Type B pancreatic cell (in vitro differentiated cells): ENCODE data around the gene RTCB. TPM values are rescaled to one million over a fixed set of nuclear protein-coding genes. Genes with fewer than 3 reads are reported as not detected.
"Not testable (repeated sequence)": the region's sequence is repeated elsewhere in the genome, so short reads cannot be mapped to it uniquely, and the experiment has no call there.

Experiments used
- DNase-seq: peaks from one replicate; pipeline ENCODE4 v3.0.0; 2021; ENCODE audit warnings: mixed read lengths; ENCODE audit not compliant: unreplicated experiment; ENCODE audit errors: extremely low spot score
- H3K27ac Mint-ChIP-seq: 2 replicates; pipeline ENCODE4 v1.8.0; 2021; ENCODE audit warnings: mild to moderate bottlenecking, mixed read lengths
- H3K27me3 Mint-ChIP-seq: 2 replicates; pipeline ENCODE4 v1.8.0; 2021; ENCODE audit warnings: mixed read lengths
- H3K36me3 Mint-ChIP-seq: 2 replicates; pipeline ENCODE4 v1.8.0; 2021; ENCODE audit warnings: mixed read lengths
- H3K4me1 Mint-ChIP-seq: one replicate; pipeline ENCODE4 v1.8.0; 2021; ENCODE audit warnings: mixed read lengths; ENCODE audit not compliant: unreplicated experiment
- H3K4me3 Mint-ChIP-seq: 2 replicates; pipeline ENCODE4 v1.8.0; 2021; ENCODE audit warnings: mild to moderate bottlenecking, mixed read lengths
- H3K9me3 Mint-ChIP-seq: 2 replicates; pipeline ENCODE4 v1.8.0; 2021; ENCODE audit warnings: mixed read lengths
- total RNA-seq: library from RNA; stranded (reverse); gene quantifications from 2 replicates; pipeline ENCODE4 v1.2.1, GENCODE V29; 2021; ENCODE audit warnings: low replicate concordance
- TF ChIP-seq, protein P1 (sequence below): fragments of 200-600 bp; sonication (generic); conservative IDR thresholded peaks from 2 replicates; pipeline ENCODE4 v1.5.0; 2021; ENCODE audit warnings: antibody characterized with exemption, mild to moderate bottlenecking

Gene RTCB
- total RNA-seq, 1 donor from 2014 or later, result 87.7 TPM

GRCh38 chr22:32354360-32355351 is 57.4 kb downstream of the RTCB start:
- Mint-ChIP-seq H3K9me3 (no peaks in the 10 kb centered on the region), H3K27me3 (no peaks in the 10 kb centered on the region), H3K36me3 (no peaks in the 10 kb centered on the region), H3K27ac (no peak overlapping the region), H3K4me3 (no peak overlapping the region), H3K4me1 (no peaks in the 10 kb centered on the region)
- TF ChIP-seq, protein P1, sequence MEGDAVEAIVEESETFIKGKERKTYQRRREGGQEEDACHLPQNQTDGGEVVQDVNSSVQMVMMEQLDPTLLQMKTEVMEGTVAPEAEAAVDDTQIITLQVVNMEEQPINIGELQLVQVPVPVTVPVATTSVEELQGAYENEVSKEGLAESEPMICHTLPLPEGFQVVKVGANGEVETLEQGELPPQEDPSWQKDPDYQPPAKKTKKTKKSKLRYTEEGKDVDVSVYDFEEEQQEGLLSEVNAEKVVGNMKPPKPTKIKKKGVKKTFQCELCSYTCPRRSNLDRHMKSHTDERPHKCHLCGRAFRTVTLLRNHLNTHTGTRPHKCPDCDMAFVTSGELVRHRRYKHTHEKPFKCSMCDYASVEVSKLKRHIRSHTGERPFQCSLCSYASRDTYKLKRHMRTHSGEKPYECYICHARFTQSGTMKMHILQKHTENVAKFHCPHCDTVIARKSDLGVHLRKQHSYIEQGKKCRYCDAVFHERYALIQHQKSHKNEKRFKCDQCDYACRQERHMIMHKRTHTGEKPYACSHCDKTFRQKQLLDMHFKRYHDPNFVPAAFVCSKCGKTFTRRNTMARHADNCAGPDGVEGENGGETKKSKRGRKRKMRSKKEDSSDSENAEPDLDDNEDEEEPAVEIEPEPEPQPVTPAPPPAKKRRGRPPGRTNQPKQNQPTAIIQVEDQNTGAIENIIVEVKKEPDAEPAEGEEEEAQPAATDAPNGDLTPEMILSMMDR, result no peak
- no peak for DNase-seq

GRCh38 chr22:32353840-32354239 is 58.2 kb downstream of the RTCB start:
- DNase-seq, result no peak
- no peaks in the 10 kb centered on the region for H3K27me3 Mint-ChIP-seq
- no peaks in the 10 kb centered on the region for H3K36me3 Mint-ChIP-seq
- no peak overlapping the region for H3K27ac Mint-ChIP-seq
- no peaks in the 10 kb centered on the region for H3K9me3 Mint-ChIP-seq
- no peaks in the 10 kb centered on the region for H3K4me1 Mint-ChIP-seq
- TF ChIP-seq, protein P1, result no peak
- H3K4me3 Mint-ChIP-seq, result no peak overlapping the region

DNA sequence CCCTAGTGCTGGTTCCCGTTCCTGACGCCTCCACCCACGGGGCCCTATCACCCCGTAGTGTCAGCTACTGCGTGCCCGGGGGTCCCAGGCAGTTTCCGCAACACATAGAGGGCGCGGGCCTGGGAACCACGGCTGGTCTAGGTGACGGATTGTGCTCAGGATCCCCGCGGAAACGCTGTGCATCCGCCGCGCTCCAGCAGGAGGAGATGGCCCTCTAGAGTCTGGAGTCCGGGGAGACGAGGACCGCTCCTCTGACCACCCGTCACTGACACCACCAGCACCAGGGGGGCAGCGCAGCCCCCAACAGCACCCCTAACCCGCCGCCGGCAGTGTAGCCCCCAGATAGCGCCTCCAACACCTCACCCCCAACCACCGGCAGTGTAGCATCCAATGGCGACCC is 58.8 kb downstream of the RTCB start:
- TF ChIP-seq, protein P1, result no peak
- Mint-ChIP-seq H3K4me3 (no peak overlapping the region), H3K36me3 (no peaks in the 10 kb centered on the region)

DNA sequence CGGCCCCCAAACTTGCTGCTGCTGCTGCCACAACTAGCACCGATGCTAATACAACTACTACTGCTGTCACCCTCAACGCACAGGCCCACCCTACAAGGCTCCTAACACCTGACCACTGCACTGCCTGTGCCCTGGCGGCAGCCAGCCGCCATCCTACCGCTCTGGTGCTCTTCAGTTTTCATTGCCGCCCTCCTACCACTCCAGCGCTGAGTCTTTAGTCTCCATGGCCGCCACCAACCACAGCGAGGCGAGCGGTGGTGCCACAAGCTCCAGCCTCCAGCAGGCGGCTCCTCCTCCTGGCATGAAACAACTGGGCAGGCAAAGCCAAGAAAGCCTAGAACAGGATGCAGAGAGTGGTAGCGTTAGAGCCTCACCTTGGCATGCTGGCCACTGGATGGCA is 59.4 kb downstream of the RTCB start:
- DNase-seq, result no peak
- no peaks in the 10 kb centered on the region for H3K9me3 Mint-ChIP-seq
- H3K36me3 Mint-ChIP-seq, result no peaks in the 10 kb centered on the region
- no peaks in the 10 kb centered on the region for H3K27me3 Mint-ChIP-seq
- TF ChIP-seq, protein P1, result no peak
- H3K27ac Mint-ChIP-seq, result no peak overlapping the region
- no peaks in the 10 kb centered on the region for H3K4me1 Mint-ChIP-seq
- no peak overlapping the region for H3K4me3 Mint-ChIP-seq

More for the DNA sequence above, 58.8 kb downstream of the RTCB start:
- Mint-ChIP-seq H3K27ac (no peak overlapping the region), H3K9me3 (no peaks in the 10 kb centered on the region), H3K4me1 (no peaks in the 10 kb centered on the region), H3K27me3 (no peaks in the 10 kb centered on the region)
- no peak for DNase-seq

- H3K4me3 Mint-ChIP-seq, H3K27ac Mint-ChIP-seq, DNase-seq, H3K4me1 Mint-ChIP-seq, H3K27me3 Mint-ChIP-seq, H3K36me3 Mint-ChIP-seq, H3K9me3 Mint-ChIP-seq: not testable (repeated sequence)
Measured at GRCh38 chr22:32351875-32352274, 60.2 kb downstream of the RTCB start.

DNA sequence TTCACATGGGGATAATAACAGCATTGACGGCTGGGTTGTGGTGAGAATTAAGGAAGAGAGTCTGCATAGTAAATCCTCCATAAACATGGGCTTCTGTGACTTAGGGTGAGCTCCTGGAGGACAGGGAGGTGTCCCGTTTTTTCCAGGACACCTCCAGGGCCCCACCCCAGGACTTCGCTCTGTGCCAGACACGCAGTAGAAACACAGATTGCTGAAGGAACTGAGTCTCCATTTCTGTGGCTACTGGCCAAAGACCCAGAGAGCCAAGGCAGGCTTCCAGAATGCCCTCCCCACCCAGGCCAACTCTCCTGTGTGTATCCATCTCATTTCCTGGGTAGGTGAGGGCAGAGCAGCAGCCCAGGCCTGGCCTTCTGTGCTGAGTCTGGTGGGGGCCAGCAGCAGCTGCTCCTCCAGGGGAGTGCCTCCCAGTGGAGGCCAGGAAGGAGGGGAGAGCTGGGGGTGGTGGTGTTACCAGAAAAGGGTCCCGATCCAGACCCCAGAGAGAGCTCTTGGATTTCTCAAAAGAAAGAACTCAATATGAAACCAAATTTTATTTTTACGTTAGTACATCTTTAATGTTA is 63.9 kb downstream of the RTCB start:
- H3K36me3 Mint-ChIP-seq, result no peaks in the 10 kb centered on the region
- TF ChIP-seq, protein P1, result no peak
- no peak overlapping the region for H3K4me3 Mint-ChIP-seq
- H3K4me1 Mint-ChIP-seq, result no peaks in the 10 kb centered on the region
- peak; percentile 37 for DNase-seq
- peaks cover 18% of the 10 kb centered on the region for H3K27me3 Mint-ChIP-seq
- H3K27ac Mint-ChIP-seq, result no peak overlapping the region
- H3K9me3 Mint-ChIP-seq, result no peaks in the 10 kb centered on the region
